HepG2 (cell line): ENCODE data around the gene SOX12. TPM values are rescaled to one million over a fixed set of nuclear protein-coding genes. Genes with fewer than 3 reads are reported as not detected.
A peak's percentile ranks its signal among the peaks of the same experiment; 100 is the strongest.

Experiments
- ATF7-NPFF ChIP-seq: sonication (generic); formaldehyde crosslinking; IDR thresholded peaks from 2 replicates; pipeline ENCODE4 v1.8.1; 2023; ENCODE audit warnings: mild to moderate bottlenecking, low read depth, missing genetic modification reagents, moderate library complexity
- BRD4 ChIP-seq: sonication (generic); formaldehyde crosslinking; IDR thresholded peaks from 2 replicates; pipeline ENCODE4 v1.4.0; 2020; ENCODE audit warnings: missing genetic modification reagents
- DNMT3B ChIP-seq: conservative IDR thresholded peaks from 2 replicates; pipeline ENCODE4 v1.6.1; 2016; ENCODE audit warnings: missing biosample characterization, control low read depth
- E2F5 ChIP-seq: sonication (generic); formaldehyde crosslinking; conservative IDR thresholded peaks from 2 replicates; pipeline ENCODE4 v1.4.0; 2020; ENCODE audit warnings: missing genetic modification reagents
- EEA1 ChIP-seq: sonication (generic); formaldehyde crosslinking; IDR thresholded peaks from 2 replicates; pipeline ENCODE4 v1.5.1; 2020; ENCODE audit warnings: mild to moderate bottlenecking, missing genetic modification reagents, borderline replicate concordance
- EP300 ChIP-seq, 3 experiments: sonication (generic) in 1 of 3; formaldehyde crosslinking in 1 of 3; IDR thresholded peaks; 2 replicates each; pipeline versions ENCODE4 v1.5.1 to v1.6.1; 2011 to 2020; ENCODE audit warnings: low read depth in 2 of 3, low read length in 2 of 3, borderline replicate concordance in 1 of 3, improper control_type of control experiment in 1 of 3, mild to moderate bottlenecking in 1 of 3, missing genetic modification reagents in 1 of 3, moderate library complexity in 1 of 3
- GFI1 ChIP-seq: sonication (generic); formaldehyde crosslinking; IDR thresholded peaks from 2 replicates; pipeline ENCODE4 v1.5.0; 2020; ENCODE audit warnings: missing genetic modification reagents, mild to moderate bottlenecking, borderline replicate concordance
- HDAC6 ChIP-seq: fragments of 200-600 bp; sonication (generic); IDR thresholded peaks from 2 replicates; pipeline ENCODE4 v1.7.0; 2017; ENCODE audit warnings: mild to moderate bottlenecking, antibody characterized with exemption, low read length, low read depth
- HNF4G ChIP-seq, 2 experiments: sonication (generic) in 1 of 2; formaldehyde crosslinking in 1 of 2; IDR thresholded peaks; 2 replicates each; pipeline versions ENCODE4 v1.4.0 to v1.6.1; 2011 to 2020; ENCODE audit warnings: borderline replicate concordance in 2 of 2, low read depth in 2 of 2, mild to moderate bottlenecking in 2 of 2, low read length in 1 of 2, missing genetic modification reagents in 1 of 2, moderate library complexity in 1 of 2
- PCBP2 ChIP-seq: fragments of 200-400 bp; formaldehyde crosslinking; optimal IDR thresholded peaks from 2 replicates; pipeline ENCODE3; 2018; ENCODE audit warnings: low read length, low read depth; ENCODE audit not compliant: poor library complexity, severe bottlenecking
- PHF21A ChIP-seq: sonication (generic); formaldehyde crosslinking; IDR thresholded peaks from 2 replicates; pipeline ENCODE4 v1.5.0; 2020; ENCODE audit warnings: mild to moderate bottlenecking, missing genetic modification reagents
- TBL1XR1 ChIP-seq: fragments of 150-350 bp; IDR thresholded peaks from 2 replicates; pipeline ENCODE4 v1.6.1; 2014; ENCODE audit warnings: borderline replicate concordance, low read length; ENCODE audit not compliant: partially characterized antibody
- TMF1 ChIP-seq: sonication (generic); formaldehyde crosslinking; IDR thresholded peaks from 2 replicates; pipeline ENCODE4 v1.8.1; 2022; ENCODE audit warnings: low read depth, missing genetic modification reagents
- XRCC5 ChIP-seq: fragments of 200-400 bp; formaldehyde crosslinking; optimal IDR thresholded peaks from 2 replicates; pipeline ENCODE3; 2017; ENCODE audit warnings: mild to moderate bottlenecking, low read length
- ZBTB33 ChIP-seq: sonication (generic); formaldehyde crosslinking; IDR thresholded peaks from 2 replicates; pipeline ENCODE4 v1.4.0; 2020; ENCODE audit warnings: missing genetic modification reagents
- ZGPAT ChIP-seq: IDR thresholded peaks from 2 replicates; pipeline ENCODE4 v1.6.1; 2016; ENCODE audit warnings: mild to moderate bottlenecking
- ZNF296 ChIP-seq: sonication (generic); formaldehyde crosslinking; conservative IDR thresholded peaks from 2 replicates; pipeline ENCODE4 v1.5.0; 2020; ENCODE audit warnings: mild to moderate bottlenecking, missing genetic modification reagents
- ZNF720 ChIP-seq: sonication (generic); formaldehyde crosslinking; IDR thresholded peaks from 2 replicates; pipeline ENCODE4 v1.4.0; 2020; ENCODE audit warnings: missing genetic modification reagents
- ZNF746 ChIP-seq: sonication (generic); formaldehyde crosslinking; IDR thresholded peaks from 2 replicates; pipeline ENCODE4 v1.8.0; 2022; ENCODE audit warnings: mild to moderate bottlenecking, missing genetic modification reagents
- ZNF773 ChIP-seq: sonication (generic); formaldehyde crosslinking; IDR thresholded peaks from 2 replicates; pipeline ENCODE4 v1.4.0; 2020; ENCODE audit warnings: missing genetic modification reagents, borderline replicate concordance
- ZNF776 ChIP-seq: sonication (generic); formaldehyde crosslinking; IDR thresholded peaks from 2 replicates; pipeline ENCODE4 v1.4.0; 2020; ENCODE audit warnings: mild to moderate bottlenecking, missing genetic modification reagents
- polyA plus RNA-seq, 8 experiments: library from polyadenylated mRNA; depleted of rRNA in 3 of 8; stranded (reverse) in 7 of 8; unstranded in 1 of 8; fragments of >200 nt; fragmentation: Illumina TruSeq in 4 of 8; extraction: Trizol in 4 of 8; gene quantifications; 2 replicates each; pipeline versions ENCODE4 v1.2.1 to v1.2.3, GENCODE V29; 2011 to 2016; ENCODE audit warnings: low read depth in 4 of 8, missing spikeins in 1 of 8, mixed read lengths in 1 of 8; ENCODE audit not compliant: insufficient read depth in 1 of 8
- total RNA-seq, 5 experiments: library from RNA; depleted of rRNA; stranded (reverse); fragments of >200 nt; fragmentation: Illumina TruSeq; extraction: Trizol; gene quantifications; 2 replicates each; pipeline ENCODE4 v1.2.3, GENCODE V29; 2016; ENCODE audit warnings: low read depth in 1 of 5

The SOX12 gene
- total and polyA plus RNA-seq, 2 of the 13 experiments (the other 11 are each of a cell fraction or from before 2014, with no cell fraction given), result 10.0 to 18.7 TPM

- TF ChIP-seq GFI1 (CRISPR knock-in tag), result peak; percentile 50; the same call in 1 of the 2 replicates
- TF ChIP-seq DNMT3B (CRISPR knock-in tag), result no peak
- TF ChIP-seq ZNF773 (CRISPR knock-in tag), result no peak
- no peak for TF ChIP-seq ZNF296
- TF ChIP-seq TMF1 (CRISPR knock-in tag), result peak; percentile 24; the same call in 1 of the 2 replicates
- peak; percentile 2 for TF ChIP-seq XRCC5
- TF ChIP-seq TBL1XR1, result no peak
- no peak for TF ChIP-seq HDAC6
- no peak for TF ChIP-seq EP300 (IDR thresholded peaks at IDR 0.05; ENCODE audit: low read depth in 2 of 2, low read length in 2 of 2)
- TF ChIP-seq EP300 (CRISPR knock-in tag; IDR thresholded peaks at IDR 0.05; ENCODE audit: borderline replicate concordance), result no peak
- no peak for TF ChIP-seq ZBTB33 (CRISPR knock-in tag)
- 0 out of 2 replicates have a peak, but pooled peaks have one; percentile 41 for TF ChIP-seq ZNF746 (CRISPR knock-in tag)
- peak; percentile 48; the same call in 1 of the 2 replicates for TF ChIP-seq BRD4 (CRISPR knock-in tag)
- peak; percentile 92 for TF ChIP-seq ZNF776 (CRISPR knock-in tag)
- no peak for TF ChIP-seq HNF4G (IDR thresholded peaks at IDR 0.05; ENCODE audit: borderline replicate concordance, low read depth, low read length)
- no peak for TF ChIP-seq HNF4G (CRISPR knock-in tag; IDR thresholded peaks at IDR 0.05; ENCODE audit: borderline replicate concordance, low read depth)
- TF ChIP-seq ATF7-NPFF, result no peak; the same call in 1 of the 2 replicates
- 0 out of 2 replicates have a peak, but pooled peaks have one; percentile 16 for TF ChIP-seq ZNF720 (CRISPR knock-in tag)
- peak; percentile 11; the same call in 1 of the 2 replicates for TF ChIP-seq E2F5
- TF ChIP-seq PCBP2, result no peak
- TF ChIP-seq PHF21A (CRISPR knock-in tag), result no peak
- TF ChIP-seq ZGPAT (CRISPR knock-in tag), result no peak
- no peak; the same call in 1 of the 2 replicates for TF ChIP-seq EEA1 (CRISPR knock-in tag)
Observed at GRCh38 chr20:325889-326644, 715 bp downstream of the SOX12 start (continued).
